SK-N-SH treated with all-trans-retinoic acid at 6 μM for 48 hours (cell line): ENCODE measurements around the gene ALOX12B.

Source experiments
- CREB5 ChIP-seq: fragments of 250-450 bp; sonication (Bioruptor Pico); IDR thresholded peaks from 2 replicates; pipeline ENCODE4 v1.5.1; 2020; ENCODE audit warnings: low read depth, mild to moderate bottlenecking, moderate library complexity
- ISL1 ChIP-seq: fragments of 250-450 bp; sonication (Bioruptor Pico); IDR thresholded peaks from 2 replicates; pipeline ENCODE4 v2.1.2; 2022; ENCODE audit warnings: mild to moderate bottlenecking, moderate library complexity
- PATZ1 ChIP-seq: fragments of 250-450 bp; sonication (Bioruptor Pico); IDR thresholded peaks from 2 replicates; pipeline ENCODE4 v1.8.0; 2020; ENCODE audit warnings: mild to moderate bottlenecking, moderate library complexity, borderline replicate concordance
- ZNF565 ChIP-seq: fragments of 450-650 bp; formaldehyde crosslinking; conservative IDR thresholded peaks from 2 replicates; pipeline ENCODE4 v1.5.0; 2020; ENCODE audit warnings: low read depth, mild to moderate bottlenecking, moderate library complexity

- TF ChIP-seq CREB5 (CRISPR knock-in tag) (no peak), ISL1 (CRISPR knock-in tag) (no peak), ZNF565 (CRISPR knock-in tag) (no peak), PATZ1 (CRISPR knock-in tag) (no peak)
These were observed 35.0 kb upstream of the ALOX12B start for GRCh38 chr17:8122422-8122923.
